Mucosa of stomach (tissue), 1 donor: ENCODE results near the gene RCL1.

Experiments
- H3K27me3 ChIP-seq: one replicate; pipeline ENCODE4 v1.7.0; 2013; ENCODE audit warnings: mild to moderate bottlenecking, low read length; ENCODE audit not compliant: control insufficient read depth, insufficient read depth
- H3K36me3 ChIP-seq: one replicate; pipeline ENCODE4 v1.7.0; 2013; ENCODE audit warnings: low read length; ENCODE audit not compliant: control insufficient read depth, insufficient read depth
- H3K4me1 ChIP-seq: one replicate; pipeline ENCODE4 v1.7.0; 2013; ENCODE audit warnings: mild to moderate bottlenecking, low read length; ENCODE audit not compliant: control insufficient read depth, insufficient read depth
- H3K4me3 ChIP-seq: one replicate; pipeline ENCODE4 v1.7.0; 2013; ENCODE audit warnings: low read length
- H3K9ac ChIP-seq: one replicate; pipeline ENCODE4 v1.7.0; 2013; ENCODE audit warnings: mild to moderate bottlenecking, low read length, moderate library complexity
- H3K9me3 ChIP-seq: one replicate; pipeline ENCODE4 v1.7.0; 2013; ENCODE audit warnings: mild to moderate bottlenecking, low read length, moderate library complexity; ENCODE audit not compliant: control insufficient read depth
- donor health status: Pancreatic carcinoma.

The RCL1 gene

DNA sequence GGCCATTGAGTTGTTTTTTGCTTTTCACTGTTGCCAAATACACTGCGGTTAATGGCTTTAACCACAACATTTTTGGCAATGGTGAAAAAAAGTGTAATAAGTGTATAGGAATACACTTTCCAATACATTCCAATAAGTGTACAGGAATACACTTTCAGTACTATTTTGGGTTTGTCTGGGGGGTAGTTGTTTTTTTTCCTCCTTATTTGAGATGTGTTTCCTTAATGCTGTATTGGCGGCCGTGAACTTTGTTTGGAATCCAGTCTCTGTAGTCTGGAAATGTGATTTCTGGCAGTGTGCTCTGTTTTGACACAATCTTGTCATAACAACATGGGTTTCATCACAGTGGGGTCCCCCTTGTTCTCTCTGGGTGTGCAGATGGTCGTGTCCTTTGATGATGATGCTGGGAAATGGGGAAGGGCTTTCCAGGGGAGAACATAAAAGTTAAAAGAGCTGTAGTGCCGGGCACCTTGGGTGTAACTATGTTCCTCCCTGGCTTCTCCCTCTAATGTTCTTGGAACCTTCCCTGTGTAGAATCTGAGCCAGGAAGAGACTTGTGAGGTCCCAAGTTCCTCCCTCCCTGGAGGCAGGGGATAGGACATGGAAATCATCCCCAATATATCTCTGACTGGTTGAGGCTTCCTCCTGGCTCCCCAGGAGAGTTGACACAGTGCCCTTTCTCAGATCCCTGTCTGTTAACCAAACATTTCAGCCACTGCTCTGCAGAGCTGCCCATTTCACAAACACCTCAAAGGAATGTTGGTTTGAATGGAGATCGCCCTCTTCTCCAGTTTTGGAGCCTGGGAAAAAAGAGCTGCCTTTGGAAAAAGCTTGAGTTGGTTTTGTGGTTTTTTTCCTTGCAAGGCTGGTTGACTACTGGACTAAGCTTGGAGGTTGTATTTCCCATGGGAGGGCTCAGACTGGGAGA, 44.8 kb downstream of the RCL1 start:
- Histone ChIP-seq H3K4me3 (no peak overlapping the region), H3K9me3 (no peaks in the 10 kb centered on the region), H3K9ac (no peak overlapping the region), H3K4me1 (peaks cover 5% of the 10 kb centered on the region), H3K36me3 (no peaks in the 10 kb centered on the region), H3K27me3 (no peaks in the 10 kb centered on the region)

DNA sequence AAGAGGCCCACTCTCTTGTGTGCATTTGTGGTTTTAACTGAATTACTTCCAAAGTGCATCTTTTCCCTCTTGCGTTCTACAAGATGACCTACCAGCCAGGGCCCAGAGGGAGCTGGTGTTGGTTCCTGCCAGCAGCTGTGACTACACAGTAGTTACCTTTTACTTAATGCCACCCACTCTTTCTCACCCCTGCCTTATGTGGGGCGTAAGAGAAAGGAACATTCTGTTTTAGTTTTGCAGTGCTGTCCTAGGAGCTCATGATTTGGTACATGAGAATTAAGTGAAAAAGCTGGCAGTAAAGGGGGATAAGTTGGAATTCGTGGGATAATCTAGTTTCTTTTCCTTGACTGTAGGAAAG, 45.4 kb downstream of the RCL1 start:
- no peaks in the 10 kb centered on the region for H3K36me3 ChIP-seq
- no peaks in the 10 kb centered on the region for H3K27me3 ChIP-seq
- H3K9me3 ChIP-seq: no peaks in the 10 kb centered on the region
- no peak overlapping the region for H3K4me3 ChIP-seq
- H3K4me1 ChIP-seq: peaks cover 5% of the 10 kb centered on the region
- no peak overlapping the region for H3K9ac ChIP-seq

DNA sequence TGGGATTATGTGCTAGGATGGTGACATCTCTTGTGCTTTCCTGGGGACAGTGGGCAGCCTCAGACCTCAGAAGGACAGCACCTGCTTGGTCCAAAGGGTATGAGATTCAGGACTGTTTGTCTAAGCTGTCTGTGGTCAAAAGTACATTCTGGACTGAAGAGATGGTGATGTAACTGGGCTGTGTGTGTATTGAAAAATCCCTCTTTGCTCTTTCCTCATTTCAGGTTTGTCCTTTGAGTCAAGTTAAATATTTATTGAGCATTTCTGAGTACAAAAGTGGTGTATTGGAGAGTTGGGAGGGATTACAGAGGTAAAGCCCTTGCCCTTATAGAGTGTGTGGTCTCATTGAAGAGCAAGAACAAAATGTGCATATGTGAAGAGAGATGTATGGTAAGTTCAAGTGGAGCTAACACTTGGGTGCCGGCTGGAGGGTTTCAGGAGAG, 46.7 kb downstream of the RCL1 start:
- Histone ChIP-seq H3K27me3 (no peaks in the 10 kb centered on the region), H3K9me3 (no peaks in the 10 kb centered on the region), H3K4me3 (no peak overlapping the region), H3K9ac (no peak overlapping the region), H3K4me1 (no peaks in the 10 kb centered on the region), H3K36me3 (no peaks in the 10 kb centered on the region)

DNA sequence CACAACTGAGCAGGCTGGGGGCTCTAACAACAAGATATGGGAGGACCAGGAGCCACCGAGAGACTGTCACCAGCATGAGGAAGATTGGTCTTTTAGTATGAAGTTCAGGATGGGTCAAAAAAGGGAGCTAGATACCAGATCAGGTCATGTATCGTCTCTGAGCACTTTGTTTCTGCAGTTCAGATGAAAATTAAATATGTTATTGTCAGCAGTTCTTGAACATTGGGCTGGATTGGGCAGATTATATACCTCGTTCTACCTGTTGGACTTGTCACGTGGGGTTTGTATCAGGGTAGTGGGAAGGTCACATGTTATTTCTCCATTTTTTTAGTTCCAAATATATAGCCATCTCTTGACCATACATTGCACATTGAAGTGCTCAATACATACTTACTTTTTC, 47.3 kb downstream of the RCL1 start:
- no peak overlapping the region for H3K9ac ChIP-seq
- no peaks in the 10 kb centered on the region for H3K36me3 ChIP-seq
- no peaks in the 10 kb centered on the region for H3K9me3 ChIP-seq
- H3K27me3 ChIP-seq: no peaks in the 10 kb centered on the region
- H3K4me1 ChIP-seq: no peaks in the 10 kb centered on the region
- no peak overlapping the region for H3K4me3 ChIP-seq

DNA sequence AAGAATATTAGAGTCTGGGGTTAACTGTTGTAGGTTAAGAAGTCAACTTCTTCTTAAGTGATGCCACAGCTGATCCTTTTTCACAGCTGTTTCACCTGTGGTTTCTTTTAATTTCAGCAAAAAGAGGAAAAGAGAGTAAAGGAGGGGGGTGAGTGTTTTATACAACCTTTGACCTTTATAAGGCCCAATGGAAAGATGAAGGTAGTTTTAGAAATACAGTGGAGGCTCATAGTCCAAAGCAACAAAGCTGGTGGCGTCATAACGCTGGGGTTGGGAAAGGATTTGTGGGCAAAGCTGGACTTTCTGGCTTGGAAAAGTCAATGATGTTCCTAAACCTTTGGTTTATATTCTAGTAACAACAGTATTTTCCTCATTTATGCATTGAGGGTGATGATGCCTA, 49.5 kb downstream of the RCL1 start:
- no peak overlapping the region for H3K4me3 ChIP-seq
- no peaks in the 10 kb centered on the region for H3K27me3 ChIP-seq
- H3K36me3 ChIP-seq: no peaks in the 10 kb centered on the region

DNA sequence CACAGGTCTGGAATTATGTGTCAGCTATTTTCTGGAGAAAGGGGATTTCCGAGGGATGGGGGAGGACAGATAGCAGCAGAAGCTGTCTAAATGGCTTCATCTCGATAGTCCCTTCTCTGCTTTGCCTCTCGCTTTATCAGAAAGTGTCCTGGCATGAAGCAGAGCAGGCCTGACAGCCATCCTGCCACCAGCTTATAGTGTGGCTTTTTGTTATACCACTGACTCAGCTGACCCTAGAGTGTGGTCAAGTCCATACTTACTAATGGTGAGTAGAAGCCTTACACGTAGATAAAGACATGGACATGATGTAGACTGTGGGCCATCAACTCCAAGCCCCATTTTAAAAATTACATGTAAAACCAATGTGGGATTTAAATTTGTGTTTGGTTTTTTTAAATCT, 50.0 kb downstream of the RCL1 start:
- Histone ChIP-seq H3K36me3 (no peaks in the 10 kb centered on the region), H3K9me3 (no peaks in the 10 kb centered on the region), H3K4me1 (no peaks in the 10 kb centered on the region), H3K9ac (no peak overlapping the region), H3K27me3 (no peaks in the 10 kb centered on the region), H3K4me3 (no peak overlapping the region)

More for the DNA sequence above, 49.5 kb downstream of the RCL1 start:
- Histone ChIP-seq H3K9ac (no peak overlapping the region), H3K9me3 (no peaks in the 10 kb centered on the region), H3K4me1 (no peaks in the 10 kb centered on the region)

DNA sequence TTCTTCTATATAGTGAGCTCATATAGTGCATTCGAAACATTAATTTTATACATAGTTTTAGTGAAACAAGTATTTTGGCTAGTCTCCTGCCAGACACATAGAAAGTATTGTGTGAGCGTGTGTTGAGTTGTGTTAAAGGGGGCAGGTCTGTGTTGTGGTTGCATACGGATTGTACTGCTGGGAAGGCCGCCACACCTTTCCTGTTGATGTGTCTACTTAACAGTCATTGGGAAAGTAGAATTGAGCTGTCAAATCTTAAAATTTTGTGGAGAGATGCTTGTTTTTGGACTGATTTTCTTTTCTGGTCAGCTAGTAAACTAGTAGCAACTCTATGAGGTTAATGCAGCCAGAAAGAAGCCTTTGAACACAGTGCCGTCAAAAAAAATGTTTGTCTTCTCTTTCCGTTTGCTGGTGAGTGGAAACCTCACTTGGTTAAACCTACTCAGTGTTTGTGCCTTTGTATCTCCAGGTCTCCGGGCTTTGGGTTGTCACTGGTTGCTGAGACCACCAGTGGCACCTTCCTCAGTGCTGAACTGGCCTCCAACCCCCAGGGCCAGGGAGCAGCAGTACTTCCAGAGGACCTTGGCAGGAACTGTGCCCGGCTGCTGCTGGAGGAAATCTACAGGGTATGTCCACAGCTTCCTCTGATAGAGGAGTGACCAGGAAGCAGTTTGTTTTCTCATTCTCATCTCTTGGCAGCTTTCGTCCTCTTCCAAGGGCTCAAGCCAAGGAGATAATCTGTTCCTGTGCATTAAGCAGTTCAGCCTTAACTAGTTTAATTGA, 51.5 kb downstream of the RCL1 start:
- H3K4me1 ChIP-seq: peaks cover 2% of the 10 kb centered on the region
- H3K9me3 ChIP-seq: no peaks in the 10 kb centered on the region
- no peaks in the 10 kb centered on the region for H3K36me3 ChIP-seq
- no peak overlapping the region for H3K4me3 ChIP-seq
- H3K27me3 ChIP-seq: no peaks in the 10 kb centered on the region
- no peak overlapping the region for H3K9ac ChIP-seq

DNA sequence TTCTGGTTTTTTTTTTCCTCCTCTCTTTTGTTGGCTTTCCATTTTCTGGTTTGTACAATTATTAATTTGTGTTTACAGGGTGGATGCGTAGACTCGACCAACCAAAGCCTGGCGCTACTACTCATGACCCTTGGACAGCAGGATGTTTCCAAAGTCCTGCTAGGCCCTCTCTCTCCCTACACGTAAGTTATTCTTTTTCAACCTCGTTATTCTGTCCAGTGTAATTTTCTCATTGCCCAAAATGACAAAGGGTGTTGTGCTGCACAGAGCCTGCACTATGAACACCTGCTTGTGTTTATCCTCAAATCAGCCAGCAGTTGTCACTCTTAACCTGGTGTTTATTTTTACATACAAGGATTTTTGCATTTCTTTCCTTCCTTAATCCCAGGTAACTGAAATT, 56.6 kb downstream of the RCL1 start:
- Histone ChIP-seq H3K27me3 (no peaks in the 10 kb centered on the region), H3K36me3 (no peaks in the 10 kb centered on the region), H3K9ac (no peak overlapping the region), H3K9me3 (no peaks in the 10 kb centered on the region), H3K4me3 (no peak overlapping the region), H3K4me1 (peaks cover 8% of the 10 kb centered on the region)

DNA sequence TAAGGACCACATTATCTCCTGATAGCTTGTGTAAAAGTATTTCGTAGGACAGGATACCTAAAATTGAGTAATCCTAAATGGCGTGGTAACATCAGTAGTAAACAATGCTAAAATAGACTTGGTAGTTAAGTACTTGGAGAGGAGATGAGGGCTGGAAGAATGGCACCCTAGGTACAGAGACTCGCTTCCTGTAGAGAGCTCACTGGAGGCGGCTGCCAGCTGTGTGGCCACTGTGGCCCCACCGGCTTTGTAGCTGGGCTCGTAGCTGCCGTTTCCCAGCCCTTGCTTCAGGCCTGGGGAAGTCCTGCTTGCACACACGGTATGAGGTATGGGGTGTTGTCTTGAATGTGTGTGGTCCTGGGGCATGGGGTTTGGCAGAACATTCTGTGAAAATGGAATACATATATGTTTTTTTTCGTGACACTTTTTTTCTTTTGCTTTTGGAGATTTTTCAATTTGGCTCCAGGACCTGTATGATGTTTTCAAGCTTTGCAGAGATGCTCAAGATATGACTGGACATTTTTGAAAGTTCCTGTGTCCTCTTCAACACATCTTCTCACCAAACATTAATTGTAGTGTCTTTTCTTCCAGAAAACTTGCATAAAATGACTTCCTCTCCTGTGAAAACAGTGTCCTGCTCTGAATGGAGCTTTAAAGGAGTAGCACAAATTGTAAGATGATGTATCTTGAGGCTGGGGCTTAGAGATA, 58.0 kb downstream of the RCL1 start:
- H3K9me3 ChIP-seq: no peaks in the 10 kb centered on the region
- no peaks in the 10 kb centered on the region for H3K36me3 ChIP-seq
- H3K4me3 ChIP-seq: no peak overlapping the region
- peaks cover 8% of the 10 kb centered on the region for H3K4me1 ChIP-seq
- H3K9ac ChIP-seq: no peak overlapping the region
- H3K27me3 ChIP-seq: no peaks in the 10 kb centered on the region

DNA sequence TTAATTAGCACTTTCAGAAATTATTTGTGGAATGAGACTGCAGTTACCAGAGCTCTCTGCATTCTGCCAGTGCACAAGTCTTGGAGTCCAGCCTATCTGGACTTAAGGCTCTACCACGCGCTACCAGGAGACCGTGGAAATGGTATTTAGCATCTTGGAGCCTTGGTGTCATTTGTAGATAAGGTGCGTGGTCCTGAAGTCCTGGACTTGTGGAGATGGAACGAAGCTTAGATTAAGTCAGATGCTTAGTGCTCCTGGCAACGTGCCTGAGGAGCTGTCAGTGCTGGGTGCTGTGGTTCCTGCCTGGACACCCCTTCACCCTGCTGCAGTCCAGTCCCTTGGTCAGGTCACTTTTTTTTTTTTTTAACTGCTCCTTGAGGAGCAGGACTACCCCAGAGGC, 59.7 kb downstream of the RCL1 start:
- H3K4me1 ChIP-seq: peaks cover 8% of the 10 kb centered on the region
- H3K9me3 ChIP-seq: no peaks in the 10 kb centered on the region
- H3K36me3 ChIP-seq: no peaks in the 10 kb centered on the region
- H3K4me3 ChIP-seq: no peak overlapping the region
- no peaks in the 10 kb centered on the region for H3K27me3 ChIP-seq
- H3K9ac ChIP-seq: no peak overlapping the region

DNA sequence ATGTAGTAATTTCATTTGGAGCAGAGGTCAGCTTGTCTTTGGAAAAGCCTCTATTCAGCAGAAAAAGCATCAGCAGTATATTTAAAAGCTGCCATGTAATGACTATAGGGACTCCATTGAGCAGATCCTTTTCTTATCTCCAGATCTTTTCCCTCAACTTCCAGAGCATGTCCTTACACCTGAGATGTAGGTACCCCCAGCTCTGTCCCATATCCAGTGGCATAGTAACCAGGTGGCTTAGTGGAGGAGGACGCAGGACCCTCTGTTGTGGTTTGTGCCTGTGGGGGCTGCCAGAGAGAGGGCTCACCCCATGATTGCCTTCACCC, 61.5 kb downstream of the RCL1 start:
- Histone ChIP-seq H3K27me3 (no peaks in the 10 kb centered on the region), H3K4me1 (peaks cover 6% of the 10 kb centered on the region), H3K9ac (no peak overlapping the region), H3K9me3 (no peaks in the 10 kb centered on the region), H3K4me3 (no peak overlapping the region), H3K36me3 (no peaks in the 10 kb centered on the region)

DNA sequence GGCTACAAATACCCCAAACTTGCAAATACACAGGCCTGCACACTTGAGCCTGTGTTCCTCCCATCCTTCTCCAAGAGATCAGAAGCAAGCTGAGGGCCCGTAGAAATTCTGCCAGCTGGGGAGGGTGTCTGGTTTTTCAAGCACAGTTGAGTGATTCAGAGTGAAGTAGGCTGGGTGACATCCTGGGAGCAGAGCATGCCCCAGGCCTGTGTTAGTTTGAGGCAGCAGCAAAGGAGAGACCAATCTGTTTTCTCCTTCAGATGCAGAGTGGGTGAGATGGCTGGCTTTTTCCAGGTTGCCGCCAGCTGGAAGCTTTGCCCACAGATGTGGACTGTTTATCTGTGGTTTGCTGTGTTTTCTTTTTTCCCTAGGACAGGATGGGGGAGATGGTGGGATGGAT, 63.1 kb downstream of the RCL1 start:
- H3K9me3 ChIP-seq: no peaks in the 10 kb centered on the region
- H3K4me3 ChIP-seq: no peak overlapping the region
- H3K36me3 ChIP-seq: no peaks in the 10 kb centered on the region
- no peaks in the 10 kb centered on the region for H3K27me3 ChIP-seq
- H3K9ac ChIP-seq: no peak overlapping the region
- no peaks in the 10 kb centered on the region for H3K4me1 ChIP-seq
